A549 (cell line): ENCODE data around the gene ZFAND6.

ENCODE experiments used
- CBX8 ChIP-seq: fragments of 200-600 bp; sonication (generic); IDR thresholded peaks from 2 replicates; pipeline ENCODE4 v1.6.1; 2016
- CEBPB ChIP-seq, 2 experiments: fragments of >200 bp in 1 of 2; sonication (Bioruptor Twin) in 1 of 2; formaldehyde crosslinking in 1 of 2; IDR thresholded peaks; 2 replicates each; pipeline ENCODE4 v1.6.1; 2012 to 2016
- FOXS1 ChIP-seq: fragments of 250-450 bp; sonication (Bioruptor Pico); IDR thresholded peaks from 2 replicates; pipeline ENCODE4 v1.5.0; 2020; ENCODE audit warnings: mild to moderate bottlenecking, moderate library complexity
- JUNB ChIP-seq: fragments of >200 bp; sonication (Bioruptor Twin); formaldehyde crosslinking; IDR thresholded peaks from 2 replicates; pipeline ENCODE4 v1.6.1; 2016
- MAFK ChIP-seq: fragments of 450-650 bp; IDR thresholded peaks from 2 replicates; pipeline ENCODE4 v1.6.1; 2014; ENCODE audit not compliant: partially characterized antibody
- MAZ ChIP-seq: fragments of 150-350 bp; IDR thresholded peaks from 2 replicates; pipeline ENCODE4 v1.6.1; 2014; ENCODE audit warnings: antibody characterized with exemption, low read depth, low read length, borderline replicate concordance
- MYC ChIP-seq: IDR thresholded peaks from 2 replicates; pipeline ENCODE4 v1.6.1; 2012; ENCODE audit warnings: mild to moderate bottlenecking, inconsistent platforms, low read length, improper control_type of control experiment, borderline replicate concordance
- PHF8 ChIP-seq: fragments of 200-600 bp; sonication (generic); IDR thresholded peaks from 2 replicates; pipeline ENCODE4 v1.6.1; 2016; ENCODE audit warnings: low read depth, mild to moderate bottlenecking, antibody characterized with exemption, moderate library complexity, borderline replicate concordance
- POLR2A ChIP-seq: IDR thresholded peaks from 2 replicates; pipeline ENCODE4 v1.6.1; 2012; ENCODE audit warnings: mild to moderate bottlenecking, low read length
- SMC3 ChIP-seq: fragments of >200 bp; sonication (Bioruptor Twin); formaldehyde crosslinking; IDR thresholded peaks from 3 replicates; pipeline ENCODE4 v1.6.1; 2018; ENCODE audit warnings: inconsistent platforms
- TF ChIP-seq, protein P1 (sequence below): fragments of >200 bp; sonication (Bioruptor Twin); formaldehyde crosslinking; IDR thresholded peaks from 3 replicates; pipeline ENCODE4 v1.5.1; 2016
- TF ChIP-seq, protein P2 (sequence below): IDR thresholded peaks from 2 replicates; pipeline ENCODE4 v1.6.1; 2012
- TF ChIP-seq, protein P3 (sequence below): fragments of 450-650 bp; IDR thresholded peaks from 2 replicates; pipeline ENCODE4 v1.6.1; 2014; ENCODE audit warnings: antibody characterized with exemption
- TF ChIP-seq, protein P4 (sequence below): IDR thresholded peaks from 2 replicates; pipeline ENCODE4 v1.6.1; 2012; ENCODE audit warnings: low read depth, borderline replicate concordance

DNA sequence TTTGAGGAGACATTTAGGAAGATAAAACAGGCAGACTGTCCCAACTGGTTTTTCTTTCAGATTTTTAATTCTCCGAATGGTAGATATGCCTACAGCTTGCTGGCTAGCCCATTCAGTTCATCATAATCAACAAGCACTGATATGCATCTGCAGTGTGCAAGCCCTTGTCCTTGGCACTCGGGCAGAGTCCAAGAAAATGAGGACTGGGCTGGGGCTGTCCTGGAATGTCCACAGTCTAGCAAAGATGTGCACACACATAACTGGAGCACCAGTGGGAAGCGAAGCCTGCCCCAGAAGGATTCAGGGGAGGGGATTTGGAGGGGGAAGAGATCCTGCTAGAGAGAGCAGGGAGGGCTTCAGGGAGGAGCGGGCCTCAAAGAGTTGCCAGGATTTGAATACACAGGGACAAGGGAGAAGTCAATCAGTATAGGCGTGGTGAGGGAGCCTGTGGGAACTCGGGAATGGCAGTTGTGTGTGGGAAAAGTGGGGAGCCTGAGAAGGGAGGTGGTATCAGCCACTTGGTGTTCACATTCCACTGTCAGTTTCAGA is 102.1 kb downstream of the ZFAND6 start:
- TF ChIP-seq, protein P1, sequence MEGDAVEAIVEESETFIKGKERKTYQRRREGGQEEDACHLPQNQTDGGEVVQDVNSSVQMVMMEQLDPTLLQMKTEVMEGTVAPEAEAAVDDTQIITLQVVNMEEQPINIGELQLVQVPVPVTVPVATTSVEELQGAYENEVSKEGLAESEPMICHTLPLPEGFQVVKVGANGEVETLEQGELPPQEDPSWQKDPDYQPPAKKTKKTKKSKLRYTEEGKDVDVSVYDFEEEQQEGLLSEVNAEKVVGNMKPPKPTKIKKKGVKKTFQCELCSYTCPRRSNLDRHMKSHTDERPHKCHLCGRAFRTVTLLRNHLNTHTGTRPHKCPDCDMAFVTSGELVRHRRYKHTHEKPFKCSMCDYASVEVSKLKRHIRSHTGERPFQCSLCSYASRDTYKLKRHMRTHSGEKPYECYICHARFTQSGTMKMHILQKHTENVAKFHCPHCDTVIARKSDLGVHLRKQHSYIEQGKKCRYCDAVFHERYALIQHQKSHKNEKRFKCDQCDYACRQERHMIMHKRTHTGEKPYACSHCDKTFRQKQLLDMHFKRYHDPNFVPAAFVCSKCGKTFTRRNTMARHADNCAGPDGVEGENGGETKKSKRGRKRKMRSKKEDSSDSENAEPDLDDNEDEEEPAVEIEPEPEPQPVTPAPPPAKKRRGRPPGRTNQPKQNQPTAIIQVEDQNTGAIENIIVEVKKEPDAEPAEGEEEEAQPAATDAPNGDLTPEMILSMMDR = no peak
- TF ChIP-seq CEBPB (IDR thresholded peaks at IDR 0.05) (no peak), PHF8 (no peak), FOXS1 (CRISPR knock-in tag) (no peak), SMC3 (no peak), POLR2A (no peak), JUNB (no peak), MAFK (no peak), MYC (no peak), MAZ (no peak), CBX8 (no peak)
- TF ChIP-seq, protein P2, sequence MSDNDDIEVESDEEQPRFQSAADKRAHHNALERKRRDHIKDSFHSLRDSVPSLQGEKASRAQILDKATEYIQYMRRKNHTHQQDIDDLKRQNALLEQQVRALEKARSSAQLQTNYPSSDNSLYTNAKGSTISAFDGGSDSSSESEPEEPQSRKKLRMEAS = no peak
- TF ChIP-seq, protein P3, sequence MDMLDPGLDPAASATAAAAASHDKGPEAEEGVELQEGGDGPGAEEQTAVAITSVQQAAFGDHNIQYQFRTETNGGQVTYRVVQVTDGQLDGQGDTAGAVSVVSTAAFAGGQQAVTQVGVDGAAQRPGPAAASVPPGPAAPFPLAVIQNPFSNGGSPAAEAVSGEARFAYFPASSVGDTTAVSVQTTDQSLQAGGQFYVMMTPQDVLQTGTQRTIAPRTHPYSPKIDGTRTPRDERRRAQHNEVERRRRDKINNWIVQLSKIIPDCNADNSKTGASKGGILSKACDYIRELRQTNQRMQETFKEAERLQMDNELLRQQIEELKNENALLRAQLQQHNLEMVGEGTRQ = no peak
- TF ChIP-seq, protein P4, sequence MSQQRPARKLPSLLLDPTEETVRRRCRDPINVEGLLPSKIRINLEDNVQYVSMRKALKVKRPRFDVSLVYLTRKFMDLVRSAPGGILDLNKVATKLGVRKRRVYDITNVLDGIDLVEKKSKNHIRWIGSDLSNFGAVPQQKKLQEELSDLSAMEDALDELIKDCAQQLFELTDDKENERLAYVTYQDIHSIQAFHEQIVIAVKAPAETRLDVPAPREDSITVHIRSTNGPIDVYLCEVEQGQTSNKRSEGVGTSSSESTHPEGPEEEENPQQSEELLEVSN = no peak
